GM21786 (cell line): ENCODE measurements around the gene NFKB1.
A peak's percentile ranks its signal among the peaks of the same experiment; 100 is the strongest.
"Not testable (repeated sequence)": the region's sequence is repeated elsewhere in the genome, so short reads cannot be mapped to it uniquely, and the experiment has no call there.

Source experiments
- ATAC-seq: cut with Tn5 transposase; IDR thresholded peaks from one replicate; pipeline ENCODE4 v1.9.1; 2021; ENCODE audit not compliant: unreplicated experiment

The NFKB1 gene

GRCh38 chr4:102560571-102561341 is 59.6 kb downstream of the NFKB1 start:
- no peak for ATAC-seq

- ATAC-seq = no peak
Measured at GRCh38 chr4:102563000-102563399, 61.8 kb downstream of the NFKB1 start.

- ATAC-seq = peak; percentile 87
Measured at GRCh38 chr4:102564399-102565059, 63.4 kb downstream of the NFKB1 start.

- no peak for ATAC-seq
Measured at GRCh38 chr4:102565696-102566095, 64.5 kb downstream of the NFKB1 start.

- ATAC-seq = no peak
Measured at GRCh38 chr4:102566426-102566825, 65.3 kb downstream of the NFKB1 start.

GRCh38 chr4:102567427-102567826 is 66.3 kb downstream of the NFKB1 start:
- no peak for ATAC-seq

- no peak for ATAC-seq
Measured at GRCh38 chr4:102569200-102569599, 68.0 kb downstream of the NFKB1 start.

- ATAC-seq = not testable (repeated sequence)
Measured at GRCh38 chr4:102570211-102570610, 69.1 kb downstream of the NFKB1 start.

- ATAC-seq = no peak
Measured at GRCh38 chr4:102572452-102572851, 71.3 kb downstream of the NFKB1 start.

- ATAC-seq = no peak
Measured at GRCh38 chr4:102574317-102574716, 73.2 kb downstream of the NFKB1 start.

- no peak for ATAC-seq
Measured at GRCh38 chr4:102575369-102576129, 74.4 kb downstream of the NFKB1 start.

- ATAC-seq = no peak
Measured at GRCh38 chr4:102578270-102578669, 77.1 kb downstream of the NFKB1 start.

GRCh38 chr4:102578819-102579218 is 77.7 kb downstream of the NFKB1 start:
- ATAC-seq = no peak

- peak; percentile 27 for ATAC-seq
Measured at GRCh38 chr4:102579794-102580462, 78.8 kb downstream of the NFKB1 start.

- ATAC-seq = peak; percentile 44
Measured at GRCh38 chr4:102580463-102580842, 79.3 kb downstream of the NFKB1 start.

GRCh38 chr4:102584091-102584490 is 82.9 kb downstream of the NFKB1 start:
- ATAC-seq = no peak

GRCh38 chr4:102585329-102585728 is 84.2 kb downstream of the NFKB1 start:
- ATAC-seq = peak; percentile 34

GRCh38 chr4:102586002-102586643 is 85.0 kb downstream of the NFKB1 start:
- peak; percentile 44 for ATAC-seq

GRCh38 chr4:102586644-102587021 is 85.5 kb downstream of the NFKB1 start:
- ATAC-seq = peak; percentile 35

GRCh38 chr4:102589743-102590142 is 88.6 kb downstream of the NFKB1 start:
- no peak for ATAC-seq

GRCh38 chr4:102592256-102592655 is 91.1 kb downstream of the NFKB1 start:
- no peak for ATAC-seq
